ENCODE measurements around the gene FNDC1. TPM values are rescaled to one million over a fixed set of nuclear protein-coding genes. Genes with fewer than 3 reads are reported as not detected.

FNDC1 gene
- total RNA-seq, 1 donor from 2014 or later = not detected

DNA sequence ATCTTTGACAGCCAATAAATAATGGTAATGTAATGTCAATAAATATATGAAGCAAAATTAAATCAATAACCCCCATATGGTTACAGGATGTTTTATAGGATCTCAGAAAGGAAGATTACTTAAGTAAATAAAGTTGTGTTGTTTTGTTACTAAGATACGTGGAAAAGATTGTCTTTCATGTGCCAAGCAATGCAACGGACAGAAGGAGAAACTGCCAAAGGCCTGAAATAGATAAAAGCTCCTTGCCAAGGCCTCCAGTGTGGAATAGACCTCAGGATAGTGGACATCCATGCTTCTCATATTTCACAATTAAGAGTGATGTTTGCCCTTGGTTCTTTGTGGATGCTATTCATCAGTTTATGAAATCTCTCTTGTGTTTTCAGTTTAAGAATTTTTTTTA is 16.4 kb upstream of the FNDC1 start:
- TF ChIP-seq, protein P1, sequence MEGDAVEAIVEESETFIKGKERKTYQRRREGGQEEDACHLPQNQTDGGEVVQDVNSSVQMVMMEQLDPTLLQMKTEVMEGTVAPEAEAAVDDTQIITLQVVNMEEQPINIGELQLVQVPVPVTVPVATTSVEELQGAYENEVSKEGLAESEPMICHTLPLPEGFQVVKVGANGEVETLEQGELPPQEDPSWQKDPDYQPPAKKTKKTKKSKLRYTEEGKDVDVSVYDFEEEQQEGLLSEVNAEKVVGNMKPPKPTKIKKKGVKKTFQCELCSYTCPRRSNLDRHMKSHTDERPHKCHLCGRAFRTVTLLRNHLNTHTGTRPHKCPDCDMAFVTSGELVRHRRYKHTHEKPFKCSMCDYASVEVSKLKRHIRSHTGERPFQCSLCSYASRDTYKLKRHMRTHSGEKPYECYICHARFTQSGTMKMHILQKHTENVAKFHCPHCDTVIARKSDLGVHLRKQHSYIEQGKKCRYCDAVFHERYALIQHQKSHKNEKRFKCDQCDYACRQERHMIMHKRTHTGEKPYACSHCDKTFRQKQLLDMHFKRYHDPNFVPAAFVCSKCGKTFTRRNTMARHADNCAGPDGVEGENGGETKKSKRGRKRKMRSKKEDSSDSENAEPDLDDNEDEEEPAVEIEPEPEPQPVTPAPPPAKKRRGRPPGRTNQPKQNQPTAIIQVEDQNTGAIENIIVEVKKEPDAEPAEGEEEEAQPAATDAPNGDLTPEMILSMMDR (IDR thresholded peaks at IDR 0.05) = no peak
- TF ChIP-seq EZH2 (IDR thresholded peaks at IDR 0.05) (no peak), EZH2phosphoT487 (IDR thresholded peaks at IDR 0.05) (no peak)
- Histone ChIP-seq H3K79me2 (ENCODE audit: low read depth) (no peaks in the 10 kb centered on the region), H3K27ac (no peak overlapping the region), H3K36me3 (no peaks in the 10 kb centered on the region), H4K20me1 (ENCODE audit: low read depth) (no peaks in the 10 kb centered on the region), H3K9ac (no peak overlapping the region), H3F3A (ENCODE audit: low read depth) (no peaks in the 10 kb centered on the region), H3K4me1 (no peaks in the 10 kb centered on the region), H3K4me3 (no peak overlapping the region), H3K4me2 (no peak overlapping the region), H3K9me3 (ENCODE audit: low read depth) (peaks cover 5% of the 10 kb centered on the region), H3K27me3 (no peaks in the 10 kb centered on the region), H2AFZ (replicated peaks) (no peak overlapping the region)
- Mint-ChIP-seq H3K36me3 (no peaks in the 10 kb centered on the region), H3K4me1 (no peaks in the 10 kb centered on the region), H3K27me3 (ENCODE audit: insufficient read depth, low read depth) (peaks cover 4% of the 10 kb centered on the region), H3K27ac (no peak overlapping the region), H3K9me3 (peaks cover 19% of the 10 kb centered on the region), H3K4me3 (no peak overlapping the region)
- no peak for DNase-seq (ENCODE audit: low spot score)

- no peak overlapping the region for H3K4me2 ChIP-seq
- H3F3A ChIP-seq (ENCODE audit: low read depth) = no peaks in the 10 kb centered on the region
- H3K4me1 ChIP-seq = peaks cover 5% of the 10 kb centered on the region
- no peak overlapping the region for H3K4me3 Mint-ChIP-seq
- H3K4me3 ChIP-seq = no peak overlapping the region
- H3K9ac ChIP-seq = no peak overlapping the region
- no peak overlapping the region for H2AFZ ChIP-seq (replicated peaks)
- H4K20me1 ChIP-seq (ENCODE audit: low read depth) = no peaks in the 10 kb centered on the region
- no peaks in the 10 kb centered on the region for H3K27me3 Mint-ChIP-seq (ENCODE audit: insufficient read depth, low read depth)
- no peaks in the 10 kb centered on the region for H3K27me3 ChIP-seq
- no peak overlapping the region for H3K27ac ChIP-seq
- H3K9me3 ChIP-seq (ENCODE audit: low read depth) = peaks cover 5% of the 10 kb centered on the region
- no peaks in the 10 kb centered on the region for H3K79me2 ChIP-seq (ENCODE audit: low read depth)
- no peaks in the 10 kb centered on the region for H3K36me3 Mint-ChIP-seq
- TF ChIP-seq, protein P1 (IDR thresholded peaks at IDR 0.05) = no peak
- TF ChIP-seq EZH2phosphoT487 (IDR thresholded peaks at IDR 0.05) (no peak), EZH2 (IDR thresholded peaks at IDR 0.05) (no peak)
- H3K4me1 Mint-ChIP-seq = peaks cover 13% of the 10 kb centered on the region
- peaks cover 21% of the 10 kb centered on the region for H3K9me3 Mint-ChIP-seq
- no peak for DNase-seq (ENCODE audit: low spot score)
- no peak overlapping the region for H3K27ac Mint-ChIP-seq
- H3K36me3 ChIP-seq = no peaks in the 10 kb centered on the region
Measured at GRCh38 chr6:159155679-159156078, 13.5 kb upstream of the FNDC1 start.

DNA sequence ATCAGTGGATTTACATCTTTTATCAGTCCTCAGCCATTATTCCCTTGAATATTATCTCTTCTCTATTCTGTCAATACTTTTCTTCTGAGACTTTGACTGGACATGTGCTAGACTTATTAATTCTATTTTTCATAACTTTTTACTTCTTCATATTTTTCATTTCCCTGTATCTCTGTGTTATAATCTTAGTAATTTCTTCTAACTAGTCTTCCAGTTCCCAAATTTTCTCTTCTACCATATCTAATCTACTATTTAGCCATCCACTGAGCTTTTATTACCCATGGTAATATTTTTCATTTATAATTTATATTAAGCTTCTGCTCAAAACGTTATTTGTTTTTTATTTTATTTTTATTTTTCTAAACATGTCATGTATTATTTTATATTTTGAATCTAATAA is 13.1 kb upstream of the FNDC1 start:
- peaks cover 21% of the 10 kb centered on the region for H3K9me3 Mint-ChIP-seq
- H3K36me3 Mint-ChIP-seq = no peaks in the 10 kb centered on the region
- Histone ChIP-seq H2AFZ (replicated peaks) (no peak overlapping the region), H3K27ac (no peak overlapping the region), H3K4me3 (no peak overlapping the region), H3K36me3 (no peaks in the 10 kb centered on the region), H3F3A (ENCODE audit: low read depth) (no peaks in the 10 kb centered on the region), H3K9me3 (ENCODE audit: low read depth) (peaks cover 5% of the 10 kb centered on the region), H3K4me2 (no peak overlapping the region), H4K20me1 (ENCODE audit: low read depth) (no peaks in the 10 kb centered on the region), H3K27me3 (no peaks in the 10 kb centered on the region), H3K9ac (no peak overlapping the region), H3K79me2 (ENCODE audit: low read depth) (no peaks in the 10 kb centered on the region), H3K4me1 (peaks cover 5% of the 10 kb centered on the region)
- no peak for DNase-seq (ENCODE audit: low spot score)
- TF ChIP-seq, protein P1 (IDR thresholded peaks at IDR 0.05) = no peak
- TF ChIP-seq EZH2phosphoT487 (IDR thresholded peaks at IDR 0.05) (no peak), EZH2 (IDR thresholded peaks at IDR 0.05) (no peak)
- no peak overlapping the region for H3K27ac Mint-ChIP-seq
- no peak overlapping the region for H3K4me3 Mint-ChIP-seq
- peaks cover 14% of the 10 kb centered on the region for H3K4me1 Mint-ChIP-seq
- H3K27me3 Mint-ChIP-seq (ENCODE audit: insufficient read depth, low read depth) = no peaks in the 10 kb centered on the region

All from neural progenitor cell (in vitro differentiated cells).